GM21723 (cell line): ENCODE data around the gene LIN7B.
"Not testable (repeated sequence)": the region's sequence is repeated elsewhere in the genome, so short reads cannot be mapped to it uniquely, and the experiment has no call there.

ENCODE experiments used
- ATAC-seq: cut with Tn5 transposase; IDR thresholded peaks from one replicate; pipeline ENCODE4 v1.9.1; 2021; ENCODE audit warnings: mild to moderate bottlenecking, moderate library complexity; ENCODE audit not compliant: unreplicated experiment

The LIN7B gene

GRCh38 chr19:49113762-49114629, at the start of gene LIN7B:
Gene LIN7B, plus strand, starts transcription at chr19:49114370. Its CDS starts 35 bp downstream, at chr19:49114405.
- ATAC-seq = peak; percentile 45

DNA sequence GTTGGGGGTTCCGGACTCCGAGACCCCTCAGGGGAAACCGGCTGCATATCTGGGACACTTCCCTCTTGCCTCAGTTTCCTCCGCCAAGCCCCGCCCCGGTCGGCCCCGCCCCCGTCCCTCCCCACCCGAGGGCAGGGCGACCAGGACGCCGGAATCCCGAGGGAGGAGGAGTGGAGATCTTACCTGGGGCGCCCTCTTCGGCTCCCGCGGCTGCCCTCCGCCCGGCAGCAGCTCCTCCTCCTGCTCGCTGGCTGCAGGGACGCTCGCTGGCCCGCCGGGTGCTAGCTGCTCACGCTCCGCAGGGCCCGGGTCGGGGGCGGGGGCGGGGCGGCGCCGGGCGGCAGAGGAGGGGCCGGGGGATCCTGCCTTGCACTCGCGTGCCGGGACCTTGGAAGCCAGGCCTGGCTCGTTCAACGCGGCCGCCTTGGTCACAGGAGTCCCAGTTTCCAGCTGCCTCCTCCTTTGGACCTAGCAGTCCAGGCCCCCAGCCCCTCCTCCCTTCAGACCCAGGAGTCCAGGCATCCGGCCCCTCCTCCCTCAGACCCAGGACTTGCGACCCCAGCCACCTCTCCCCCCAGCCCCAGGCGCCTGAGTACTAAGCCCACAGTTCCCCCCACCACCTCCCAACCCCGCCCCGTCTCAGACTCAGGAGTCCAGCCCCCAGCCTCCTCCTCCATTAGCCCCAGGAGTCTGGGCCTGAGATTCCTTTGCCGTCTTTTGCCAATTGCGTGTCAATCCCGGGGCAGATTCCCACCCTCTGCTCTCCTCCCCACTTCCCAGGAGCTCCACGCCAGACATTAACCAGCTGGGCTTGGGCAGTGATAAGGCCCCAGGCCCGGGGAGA, 49.2 kb upstream of the LIN7B start, which contains the start of gene NTF4:
Gene NTF4 (minus strand): TSS at position 51 of the 844 bp plus-strand sequence. CDS start 2,821 bp downstream, outside the sequence.
- no peak for ATAC-seq

DNA sequence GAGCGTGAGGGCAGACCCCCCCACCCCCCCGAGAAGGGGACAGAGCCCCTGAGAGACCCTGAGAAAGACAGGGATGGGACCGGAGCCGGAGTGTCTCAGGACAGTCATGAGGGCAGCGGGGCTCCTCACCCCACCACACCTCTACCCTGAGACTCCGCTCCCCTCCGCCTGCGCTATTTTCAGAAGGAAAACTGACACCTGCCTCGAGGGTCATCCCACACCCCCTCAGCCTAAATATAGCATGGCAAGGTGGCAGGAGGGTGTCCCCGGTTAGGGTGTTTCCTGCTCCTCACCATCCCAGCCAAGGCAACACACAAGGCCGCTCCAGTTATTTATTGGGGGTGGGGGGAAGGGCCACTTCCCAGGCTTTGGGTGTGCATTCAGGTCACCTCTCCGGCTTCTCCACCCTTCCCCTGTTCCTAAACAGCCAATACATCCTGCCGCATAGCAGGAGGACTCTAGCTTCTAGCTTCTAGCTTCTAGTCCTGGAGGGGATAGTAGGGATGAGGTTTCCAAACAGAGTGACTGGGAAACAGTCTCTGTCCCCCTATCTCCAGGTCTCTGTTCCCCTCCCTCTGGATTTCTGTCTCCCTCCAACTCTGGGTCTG, 48.2 kb upstream of the LIN7B start:
- no peak for ATAC-seq

DNA sequence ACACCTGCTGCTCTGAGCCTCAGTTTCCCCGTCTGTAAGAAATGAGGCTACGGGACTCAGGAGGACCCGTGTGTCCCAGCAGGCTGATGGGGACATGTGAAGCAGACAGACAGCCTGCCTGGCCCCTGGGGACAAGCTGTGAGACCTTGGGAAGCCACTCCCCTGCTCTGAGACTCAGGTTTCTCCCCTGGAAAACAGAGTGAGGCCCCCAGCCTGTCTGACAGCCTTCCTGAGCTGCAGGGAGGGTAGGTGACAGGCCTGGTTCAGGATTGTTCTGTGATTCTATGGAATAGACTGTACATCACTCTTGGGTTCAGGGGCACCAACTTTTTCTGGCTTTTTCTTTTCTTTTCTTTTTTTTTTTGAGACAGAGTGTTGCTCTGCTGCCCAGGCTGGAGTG, 46.6 kb upstream of the LIN7B start:
- no peak for ATAC-seq

DNA sequence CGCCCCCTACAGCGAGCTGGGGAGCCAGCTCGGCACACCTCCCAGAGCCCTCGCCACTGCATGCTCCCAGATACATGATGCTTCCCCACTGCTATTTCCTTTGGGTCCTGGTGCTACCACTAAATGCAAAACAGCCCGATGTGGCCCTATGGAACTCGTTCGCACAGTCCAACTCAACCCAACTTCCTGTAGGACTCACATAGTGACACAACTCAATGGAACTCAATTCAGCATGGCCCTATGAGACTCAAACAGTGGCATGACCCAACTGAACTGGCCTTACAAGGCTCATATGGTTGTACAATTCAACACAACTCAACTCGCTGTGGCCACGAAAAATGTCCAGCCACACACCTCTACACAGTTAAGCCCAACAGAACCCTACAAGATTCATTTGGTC, 45.1 kb upstream of the LIN7B start:
- no peak for ATAC-seq

DNA sequence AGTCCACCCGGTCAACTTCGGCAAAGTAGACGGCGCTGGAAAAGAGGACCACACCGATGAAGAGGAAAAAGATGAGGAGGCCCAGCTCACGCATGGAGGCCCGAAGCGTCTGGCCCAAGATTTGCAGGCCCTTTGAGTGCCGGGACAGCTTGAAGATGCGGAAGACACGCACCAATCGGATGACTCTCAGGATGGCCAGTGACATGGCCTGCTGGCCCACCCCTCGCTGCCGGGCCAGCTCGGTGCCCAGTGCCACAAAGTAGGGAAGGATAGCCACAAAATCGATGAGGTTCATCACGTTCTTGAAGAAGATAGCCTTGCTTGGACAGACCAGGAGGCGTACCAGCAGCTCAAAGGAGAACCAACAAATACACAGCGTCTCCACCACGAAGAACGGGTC, 43.8 kb upstream of the LIN7B start:
- ATAC-seq = no peak

- ATAC-seq = no peak
Observed at GRCh38 chr19:49071860-49072547, 42.2 kb upstream of the LIN7B start.

DNA sequence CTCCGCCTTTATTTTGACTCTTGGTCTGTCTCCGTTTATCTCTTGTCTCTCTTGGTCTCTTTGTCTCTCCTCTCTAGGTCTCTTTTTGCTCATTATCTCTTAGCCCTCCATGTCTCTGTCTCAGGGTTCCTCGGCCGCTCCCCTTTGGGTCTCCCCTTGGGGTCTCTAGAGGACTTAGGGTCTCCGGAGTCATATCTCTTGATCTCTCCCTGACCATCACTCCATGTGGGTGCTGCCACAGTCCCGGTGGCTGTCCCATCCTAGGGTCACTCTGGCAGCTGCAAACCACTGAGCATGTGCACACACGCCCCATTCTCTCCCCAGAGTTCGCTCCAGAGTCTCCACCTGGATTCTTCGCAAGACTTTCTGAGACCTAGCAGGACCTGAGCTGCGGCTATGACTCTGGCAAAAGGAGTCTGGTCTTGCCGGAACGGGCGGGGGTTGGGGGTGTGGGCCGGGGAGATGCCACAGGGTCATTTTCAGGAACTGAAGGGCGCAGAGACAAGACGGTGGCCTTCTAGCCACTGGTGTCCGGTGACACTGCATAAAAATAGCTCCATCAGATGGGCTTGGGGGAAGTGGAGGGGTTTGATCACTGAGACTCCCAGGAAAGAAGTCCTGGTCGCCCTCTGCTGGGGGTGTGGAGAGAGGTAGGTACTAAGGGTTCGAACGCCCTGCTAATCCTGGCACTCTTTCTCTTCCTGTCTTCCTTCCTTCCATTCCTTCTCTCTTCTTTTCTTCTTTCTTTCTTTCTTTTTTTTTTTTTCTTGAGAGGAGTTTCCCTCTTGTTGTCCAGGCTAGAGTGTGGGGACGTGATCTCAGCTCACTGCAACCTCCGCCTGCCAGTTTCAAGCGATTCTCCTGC, 40.4 kb upstream of the LIN7B start:
- ATAC-seq = no peak

DNA sequence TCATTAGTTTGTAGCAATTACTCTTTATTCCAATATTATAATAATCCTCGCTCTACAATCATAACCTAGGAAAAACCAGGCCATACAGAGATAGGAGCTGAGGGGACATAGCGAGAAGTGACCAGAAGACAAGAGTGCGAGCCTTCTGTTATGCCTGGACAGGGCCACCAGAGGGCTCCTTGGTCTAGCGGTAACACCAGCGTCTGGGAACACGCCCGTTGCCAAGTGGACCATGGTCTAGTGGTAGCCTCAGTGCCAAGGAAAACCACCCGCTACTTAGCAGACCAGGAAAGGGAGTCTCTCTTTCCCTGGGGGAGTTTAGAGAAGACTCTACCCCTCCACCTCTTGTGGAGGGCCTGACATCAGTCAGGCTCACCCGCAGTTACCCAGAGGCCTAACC, 39.3 kb upstream of the LIN7B start:
- not testable (repeated sequence) for ATAC-seq

DNA sequence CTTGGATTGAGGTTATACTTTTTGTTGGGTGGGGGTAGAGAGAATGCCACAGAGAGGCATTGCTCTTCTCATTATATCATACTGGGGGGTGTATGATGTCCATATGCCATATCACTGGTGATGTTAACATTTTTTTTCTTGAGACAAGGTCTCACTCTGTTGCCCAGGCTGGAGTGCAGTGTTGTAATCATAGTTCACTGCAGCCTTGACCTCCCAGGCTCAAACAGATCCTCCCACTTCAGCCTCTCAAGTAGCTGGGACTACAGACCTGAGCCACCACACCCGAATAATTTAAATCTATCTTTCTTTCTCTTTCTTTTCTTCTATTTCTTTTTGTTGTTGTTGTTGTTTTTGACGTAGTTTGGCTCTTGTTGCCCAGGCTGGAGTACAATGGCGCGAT, 33.8 kb upstream of the LIN7B start:
- ATAC-seq = no peak

- ATAC-seq = no peak
Observed at GRCh38 chr19:49081273-49081672, 32.9 kb upstream of the LIN7B start.

DNA sequence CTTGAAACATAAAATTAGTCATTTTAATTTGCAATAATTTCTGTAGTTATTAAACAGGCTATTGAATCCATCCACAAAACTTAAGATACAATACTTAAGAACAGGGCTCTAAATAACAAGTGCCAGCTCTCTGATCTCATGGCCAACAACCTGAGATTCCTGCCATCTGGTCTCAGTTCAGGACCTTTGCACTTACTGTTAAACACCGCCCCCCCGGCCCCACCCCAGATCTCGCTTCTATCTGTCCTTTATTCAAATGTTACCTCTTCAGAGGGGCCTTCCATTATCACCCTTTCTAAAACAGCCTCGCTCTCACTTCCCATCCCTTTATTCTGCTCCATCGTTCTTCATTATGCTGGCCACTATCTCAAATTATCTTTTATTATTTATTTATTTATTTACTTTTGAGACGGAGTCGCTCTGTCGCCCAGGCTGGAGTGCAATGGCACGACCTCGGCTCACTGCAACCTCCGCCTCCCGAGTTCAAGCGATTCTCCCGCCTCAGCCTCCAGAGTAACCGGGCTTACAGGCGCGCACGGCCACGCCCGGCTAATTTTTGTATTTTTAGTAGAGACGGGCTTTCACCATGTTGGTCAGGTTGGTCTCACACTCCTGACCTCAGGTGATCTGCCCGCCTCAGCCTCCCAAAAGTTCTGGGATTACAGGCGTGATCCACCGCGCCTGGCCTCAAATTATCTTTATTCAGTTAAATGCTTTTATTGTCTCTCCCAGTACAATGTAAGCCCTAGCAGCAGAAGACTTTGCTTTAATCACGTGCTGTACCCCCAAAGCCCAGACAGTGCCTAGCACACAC, 29.8 kb upstream of the LIN7B start:
- no peak for ATAC-seq

GRCh38 chr19:49085020-49085867, 28.9 kb upstream of the LIN7B start, which contains the start of gene SNRNP70:
Gene SNRNP70, plus strand, starts transcription at chr19:49085451. Its CDS starts 964 bp downstream, at chr19:49086415.
- peak; percentile 79 for ATAC-seq

- no peak for ATAC-seq
Observed at GRCh38 chr19:49085868-49086232, 28.3 kb upstream of the LIN7B start.

DNA sequence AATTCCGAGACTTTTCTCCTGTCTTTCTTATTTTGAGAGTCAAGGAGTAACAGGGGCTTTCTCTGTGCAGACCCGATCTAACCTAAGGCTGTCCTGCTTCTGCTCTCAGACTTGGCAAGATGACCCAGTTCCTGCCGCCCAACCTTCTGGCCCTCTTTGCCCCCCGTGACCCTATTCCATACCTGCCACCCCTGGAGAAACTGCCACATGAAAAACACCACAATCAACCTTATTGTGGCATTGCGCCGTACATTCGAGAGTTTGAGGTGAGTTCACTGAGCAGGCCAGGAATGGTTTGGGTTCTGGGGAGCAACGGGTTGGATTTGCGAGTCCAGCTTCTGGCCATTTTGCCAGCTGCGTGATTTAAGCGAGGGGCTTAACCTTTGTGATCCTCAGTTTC, 27.9 kb upstream of the LIN7B start:
- no peak for ATAC-seq

DNA sequence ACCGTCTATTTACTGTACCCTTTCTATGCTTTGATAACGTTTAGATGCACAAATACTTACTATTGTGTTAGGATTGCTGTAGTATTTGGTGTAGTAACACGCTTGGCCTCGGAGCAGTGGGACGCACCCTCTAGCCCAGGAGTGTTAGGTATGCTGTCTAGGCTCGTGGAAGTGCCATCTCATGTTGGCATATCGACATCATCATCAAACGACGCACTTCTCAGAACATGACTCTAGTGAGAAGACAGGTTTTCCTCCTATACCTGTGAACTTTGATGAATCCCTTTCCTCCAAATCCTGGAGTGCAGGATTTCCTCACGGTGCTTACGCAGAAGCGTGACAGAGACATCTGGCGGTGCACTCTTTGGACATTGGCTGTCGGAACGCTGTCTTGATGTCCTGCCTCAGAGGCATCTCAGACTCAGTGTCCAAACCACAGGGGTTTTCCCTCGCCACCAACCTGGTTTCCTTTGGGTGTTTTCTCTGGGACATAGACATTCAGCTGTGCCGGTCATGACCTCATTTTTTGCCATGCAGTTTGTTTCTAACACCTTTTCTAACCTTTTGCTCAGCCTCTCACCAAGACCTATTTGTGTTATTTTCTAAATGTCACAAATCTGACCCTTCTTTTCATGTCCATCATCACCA, 22.7 kb upstream of the LIN7B start:
- no peak for ATAC-seq

- ATAC-seq = no peak
Observed at GRCh38 chr19:49092686-49093085, 21.5 kb upstream of the LIN7B start.
